Activated CD4-positive, alpha-beta T cell treated with anti-CD3 and anti-CD28 coated beads, Interleukin-2, amount 50 U/mL, for 16 hours (primary cell): ENCODE data around the gene SFXN2.
"Not testable (repeated sequence)": the region's sequence is repeated elsewhere in the genome, so short reads cannot be mapped to it uniquely, and the experiment has no call there.

Source experiments
- DNase-seq: peaks from one replicate; pipeline ENCODE4 v3.0.0-alpha.2; 2020

Gene SFXN2

GRCh38 chr10:102714621-102715455 lies at the start of gene SFXN2:
Gene SFXN2 (plus strand): TSS chr10:102714636. CDS start chr10:102726637, 12,001 bp downstream.
- peak; percentile 57 for DNase-seq

GRCh38 chr10:102665904-102666509 lies 48.4 kb upstream of the SFXN2 start:
- DNase-seq = no peak

DNA sequence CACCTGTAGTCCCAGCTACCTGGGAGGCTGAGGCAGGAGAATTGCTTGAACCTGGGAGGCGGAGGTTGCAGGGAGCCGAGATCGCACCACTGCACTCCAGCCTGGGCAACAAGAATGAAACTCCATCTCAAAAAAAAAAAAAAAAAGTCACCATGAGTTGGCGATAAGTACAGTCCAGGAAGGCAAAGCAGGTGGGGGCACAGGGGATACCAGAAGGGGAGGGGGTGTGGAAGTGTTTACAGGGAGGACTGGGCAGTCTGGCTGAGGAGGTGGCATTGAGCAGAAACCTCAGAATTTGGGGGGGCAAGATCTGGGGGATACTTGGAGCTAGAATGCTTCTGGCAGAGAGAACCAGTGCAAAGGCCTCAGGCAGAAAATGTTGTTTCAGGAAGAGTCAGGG lies 47.0 kb upstream of the SFXN2 start:
- not testable (repeated sequence) for DNase-seq

- DNase-seq = no peak
These were observed 45.9 kb upstream of the SFXN2 start for GRCh38 chr10:102668326-102669107.

DNA sequence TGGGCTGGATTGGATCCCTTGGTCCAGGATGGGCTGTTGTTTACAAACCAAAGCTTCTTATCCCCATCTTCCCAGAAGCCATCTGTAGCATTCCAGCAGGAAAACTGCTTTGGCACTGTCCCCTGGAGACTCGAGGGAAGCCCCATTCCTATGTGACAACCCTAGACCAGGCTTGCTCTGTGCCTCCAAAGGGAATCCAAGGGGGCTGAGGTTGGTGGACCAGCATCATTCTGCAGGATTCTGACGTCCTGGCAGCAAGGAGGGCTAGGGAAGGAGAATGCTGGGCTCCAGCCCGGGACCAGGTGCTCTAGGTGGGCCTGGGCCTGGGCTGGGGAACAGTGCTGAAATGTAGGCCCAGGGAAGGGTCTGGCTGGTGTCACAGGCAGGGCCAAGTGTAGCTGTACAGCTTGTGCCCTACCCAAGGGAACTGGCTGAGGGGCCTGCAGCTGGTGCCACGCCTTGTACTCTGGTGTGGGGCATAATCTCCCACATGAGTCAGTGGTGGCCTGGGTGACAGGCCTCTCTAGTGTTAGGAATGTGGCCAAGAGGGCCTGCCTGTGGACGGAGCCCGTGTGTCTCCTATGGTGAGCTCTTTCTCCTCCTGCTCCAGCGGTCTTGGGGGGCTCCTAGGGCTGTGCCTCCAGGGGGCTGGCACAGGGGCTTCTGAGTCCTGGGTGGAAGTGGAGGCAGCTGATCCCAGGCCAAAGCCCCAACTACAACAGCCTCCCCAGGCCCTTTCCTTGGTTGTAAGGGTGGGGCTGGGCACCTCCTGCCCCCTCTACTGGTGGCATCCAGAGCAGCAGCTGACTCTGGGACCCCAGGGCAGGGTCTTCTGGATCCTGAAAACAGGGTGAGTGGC lies 45.0 kb upstream of the SFXN2 start:
- no peak for DNase-seq

DNA sequence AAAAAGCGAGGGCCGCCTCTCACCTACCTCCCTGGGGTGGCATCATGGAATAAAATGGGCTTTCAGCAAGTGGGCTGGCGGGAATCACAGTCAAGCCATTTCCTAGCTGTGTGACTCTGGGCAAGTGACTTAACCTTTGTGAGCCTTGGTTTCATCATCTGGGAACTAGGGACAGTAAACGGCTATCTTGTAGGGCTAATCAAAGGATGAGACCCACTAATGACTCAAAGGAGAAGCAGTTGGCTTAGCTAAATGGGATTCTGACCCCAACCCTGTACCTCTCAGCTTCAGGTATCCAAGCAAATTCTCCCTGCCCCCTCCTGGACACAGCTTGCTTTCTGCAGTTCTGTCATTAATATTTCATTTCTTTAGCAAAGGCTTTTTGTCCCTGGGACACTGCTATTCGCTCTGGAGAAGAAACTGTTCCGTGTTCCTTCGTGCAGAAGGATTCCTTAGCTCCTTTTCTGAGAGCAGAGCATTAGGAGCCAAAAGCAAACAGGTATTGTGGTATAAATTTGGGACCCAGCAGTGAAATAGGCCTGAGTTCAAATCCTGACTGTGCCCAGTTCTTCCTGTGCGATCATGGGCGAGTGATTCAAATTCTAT lies 44.3 kb upstream of the SFXN2 start:
- DNase-seq = no peak

GRCh38 chr10:102670871-102671434 lies 43.5 kb upstream of the SFXN2 start:
- DNase-seq = no peak

DNA sequence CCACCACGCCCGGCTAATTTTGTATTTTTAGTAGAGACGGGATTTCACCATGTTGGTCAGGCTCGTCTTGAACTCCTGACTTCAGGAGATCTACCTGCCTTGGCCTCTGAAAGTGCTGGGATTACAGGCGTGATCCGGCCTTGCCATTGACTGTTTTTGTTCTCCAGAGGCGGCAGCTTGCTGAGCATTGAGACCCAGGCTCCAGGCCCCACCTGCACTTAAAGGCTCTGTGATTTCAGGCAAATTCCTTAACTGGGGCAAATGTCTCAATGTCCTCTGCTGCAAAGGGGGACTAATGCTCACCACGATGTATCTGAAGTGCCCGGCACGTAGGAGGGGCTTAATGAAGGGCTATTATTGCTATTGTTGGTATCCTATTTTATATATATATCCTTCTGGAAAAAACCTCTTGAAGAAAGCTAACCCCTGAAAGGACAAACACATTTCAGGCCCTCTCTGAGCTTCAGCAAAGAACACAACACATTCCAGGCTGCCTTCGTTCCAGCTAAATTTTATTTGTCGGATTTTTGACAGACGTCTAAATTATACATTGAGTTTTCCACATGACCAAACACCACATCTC lies 41.1 kb upstream of the SFXN2 start:
- DNase-seq = no peak

DNA sequence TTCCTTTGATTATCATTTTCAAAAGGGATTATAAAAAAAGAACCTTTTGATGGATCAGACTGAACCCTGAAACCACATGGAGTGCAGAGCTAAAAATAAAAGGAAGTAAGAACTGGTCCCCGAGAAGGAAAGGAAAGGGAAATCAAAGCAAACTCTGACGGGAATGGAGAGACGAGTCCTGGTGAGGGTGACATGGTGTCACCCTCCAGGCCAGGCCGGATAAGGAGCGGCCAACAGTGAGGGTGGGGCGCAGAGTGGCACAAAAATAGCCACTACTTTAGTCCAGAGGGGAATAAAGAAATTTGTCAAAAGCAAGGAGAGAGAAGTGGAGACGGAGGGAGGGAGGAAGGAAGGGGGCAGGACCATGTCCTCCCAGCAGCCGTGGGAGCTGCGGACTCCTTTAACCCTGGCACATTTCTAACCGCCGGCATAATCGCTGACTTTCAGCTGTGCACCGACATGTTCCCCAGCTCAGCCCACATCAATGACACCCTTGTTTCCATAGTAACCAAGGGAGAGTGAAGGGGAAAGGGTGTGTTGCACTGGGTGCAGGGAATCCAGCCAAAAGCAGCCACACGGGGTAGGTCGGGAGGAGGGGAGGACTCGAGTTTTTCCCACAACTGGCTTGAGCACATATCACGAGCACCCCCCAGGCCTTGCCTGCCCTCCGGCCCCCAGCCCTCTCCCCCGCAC lies 40.5 kb upstream of the SFXN2 start:
- DNase-seq = peak; percentile 76

- DNase-seq = no peak
These were observed 39.9 kb upstream of the SFXN2 start for GRCh38 chr10:102674566-102674965.

DNA sequence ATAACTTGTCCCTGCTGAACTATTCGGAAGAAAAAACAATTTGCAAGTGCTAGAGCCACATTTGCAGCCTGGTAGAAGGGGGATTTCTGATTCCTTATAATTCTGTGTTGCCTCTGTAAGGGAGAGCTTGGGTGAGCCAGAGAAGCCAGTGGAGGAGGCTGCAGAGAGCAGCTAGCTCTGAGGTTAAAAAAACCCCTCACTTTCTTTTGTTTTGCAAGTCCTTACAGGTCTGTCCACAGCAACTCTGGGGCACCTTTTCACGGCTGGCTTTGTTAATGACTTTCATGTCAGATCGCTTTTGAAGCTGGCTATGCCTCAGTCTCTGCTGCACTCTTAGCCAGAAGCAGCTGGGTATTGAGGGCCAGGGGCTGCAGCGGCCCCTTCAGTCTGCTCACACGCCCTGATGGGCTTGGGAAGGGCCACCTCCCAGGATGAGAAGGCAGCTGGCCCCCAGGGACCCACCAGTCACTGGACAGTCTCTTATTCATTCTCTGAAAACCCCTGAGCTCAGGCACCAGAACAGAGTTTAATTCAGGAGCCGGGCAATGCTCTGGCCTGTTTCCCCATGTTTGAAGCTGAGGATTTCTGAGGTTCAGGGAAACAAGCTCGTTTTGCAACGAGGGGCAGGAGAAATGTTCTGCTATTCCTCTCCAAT lies 39.3 kb upstream of the SFXN2 start:
- no peak for DNase-seq

GRCh38 chr10:102675666-102676533 lies 38.5 kb upstream of the SFXN2 start:
- no peak for DNase-seq

- no peak for DNase-seq
These were observed 37.7 kb upstream of the SFXN2 start for GRCh38 chr10:102676534-102677315.

- no peak for DNase-seq
These were observed 36.9 kb upstream of the SFXN2 start for GRCh38 chr10:102677331-102678067.

- DNase-seq = no peak
These were observed 36.4 kb upstream of the SFXN2 start for GRCh38 chr10:102678068-102678400.

GRCh38 chr10:102678842-102679289 lies 35.6 kb upstream of the SFXN2 start:
- DNase-seq = peak; percentile 25

DNA sequence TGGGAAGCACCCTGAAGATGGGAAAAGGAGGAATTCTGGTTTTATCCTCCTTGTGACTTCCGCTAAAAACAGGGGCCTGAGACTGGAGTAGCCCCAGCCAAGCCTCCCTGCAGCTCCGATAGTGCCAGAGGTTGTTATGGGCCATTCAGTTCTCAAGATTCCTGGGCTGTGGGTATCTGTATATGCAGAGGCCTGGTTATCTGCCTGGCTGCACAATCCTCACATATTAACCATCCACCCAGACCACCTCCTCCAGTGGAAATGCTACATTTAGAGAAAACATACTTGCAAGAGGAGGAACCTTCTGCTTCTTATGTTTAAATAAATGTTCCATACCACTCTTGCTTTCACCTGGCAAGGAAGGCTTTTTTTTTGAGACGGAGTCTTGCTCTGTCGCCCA lies 34.8 kb upstream of the SFXN2 start:
- DNase-seq = no peak

- DNase-seq = no peak
These were observed 32.7 kb upstream of the SFXN2 start for GRCh38 chr10:102681696-102682095.
